PC-9 (cell line): ENCODE measurements around the gene GXYLT1.
"Not testable (repeated sequence)": the region's sequence is repeated elsewhere in the genome, so short reads cannot be mapped to it uniquely, and the experiment has no call there.

Experiments
- CTCF ChIP-seq: fragments of 200-600 bp; sonication (generic); conservative IDR thresholded peaks from 2 replicates; pipeline ENCODE4 v1.6.1; 2017; ENCODE audit warnings: mixed run types, antibody characterized with exemption, mild to moderate bottlenecking, moderate library complexity
- EZH2 ChIP-seq: fragments of 200-600 bp; sonication (generic); IDR thresholded peaks from 2 replicates; pipeline ENCODE4 v1.8.0; 2017; ENCODE audit warnings: antibody characterized with exemption, low read depth

GRCh38 chr12:42188275-42188674 is 43.6 kb upstream of the GXYLT1 start:
- TF ChIP-seq CTCF, EZH2: not testable (repeated sequence)
